GM21367 (cell line): ENCODE measurements around the gene UBN2.

Source experiments
- ATAC-seq: cut with Tn5 transposase; IDR thresholded peaks from one replicate; pipeline ENCODE4 v1.9.1; 2021; ENCODE audit not compliant: unreplicated experiment

UBN2 gene

DNA sequence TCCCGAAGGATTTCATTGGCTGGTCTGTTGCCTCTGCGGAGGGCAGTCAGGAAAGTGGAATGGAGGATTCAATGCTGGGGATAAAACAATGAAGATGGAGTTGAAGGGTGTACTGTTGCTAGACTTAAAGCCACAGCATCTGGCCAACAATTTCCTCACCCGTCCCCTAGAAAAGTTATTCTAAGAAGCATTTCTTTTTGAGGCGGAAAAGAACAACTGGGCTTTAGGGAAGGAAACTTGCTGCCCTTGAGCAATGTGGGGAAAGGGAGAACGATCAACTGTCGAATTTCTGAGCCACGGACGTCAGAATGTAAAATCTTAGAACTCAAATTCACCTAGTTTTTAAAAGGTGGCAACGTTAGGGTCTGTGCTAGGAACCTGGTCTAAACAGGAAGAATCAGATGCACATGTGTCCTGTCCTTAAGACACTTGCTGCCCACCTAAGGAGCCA is 110.8 kb downstream of the UBN2 start:
- no peak for ATAC-seq

DNA sequence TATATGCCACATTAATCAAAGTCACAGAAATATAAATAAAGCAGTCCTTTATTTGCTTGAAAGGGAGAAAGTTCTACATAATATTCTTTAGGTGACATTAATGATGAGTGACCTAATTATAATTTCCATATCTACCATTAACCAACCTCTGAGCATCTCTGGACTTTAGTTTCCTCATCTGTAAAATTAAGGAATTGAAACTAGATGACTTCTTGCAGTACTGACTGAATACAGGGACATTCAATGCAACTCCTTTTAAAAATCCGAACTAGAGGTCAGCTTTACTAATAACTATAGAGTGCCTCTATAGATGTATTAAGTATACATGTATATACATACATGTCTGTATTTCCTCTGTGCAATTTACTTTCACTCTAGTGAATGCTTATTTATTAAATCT is 114.0 kb downstream of the UBN2 start:
- ATAC-seq: no peak

DNA sequence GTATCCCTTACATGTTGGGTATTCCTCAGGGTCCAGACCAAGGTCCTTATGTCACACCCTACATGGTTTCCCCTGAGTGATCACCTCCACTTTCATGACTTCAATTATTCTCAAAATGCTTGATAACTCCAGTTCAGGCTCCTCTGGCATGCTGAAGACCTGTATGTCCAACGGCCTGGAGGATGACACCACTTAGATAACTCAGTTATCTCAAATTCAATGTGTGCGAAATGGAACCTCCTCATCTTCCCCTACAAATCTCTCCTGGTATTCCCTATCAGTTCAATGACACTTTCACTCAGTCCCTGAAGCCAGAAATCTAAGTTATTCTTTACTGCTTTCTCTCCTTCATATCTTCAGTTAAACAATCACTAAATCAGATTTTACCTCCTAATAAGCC is 120.0 kb downstream of the UBN2 start:
- ATAC-seq: no peak

DNA sequence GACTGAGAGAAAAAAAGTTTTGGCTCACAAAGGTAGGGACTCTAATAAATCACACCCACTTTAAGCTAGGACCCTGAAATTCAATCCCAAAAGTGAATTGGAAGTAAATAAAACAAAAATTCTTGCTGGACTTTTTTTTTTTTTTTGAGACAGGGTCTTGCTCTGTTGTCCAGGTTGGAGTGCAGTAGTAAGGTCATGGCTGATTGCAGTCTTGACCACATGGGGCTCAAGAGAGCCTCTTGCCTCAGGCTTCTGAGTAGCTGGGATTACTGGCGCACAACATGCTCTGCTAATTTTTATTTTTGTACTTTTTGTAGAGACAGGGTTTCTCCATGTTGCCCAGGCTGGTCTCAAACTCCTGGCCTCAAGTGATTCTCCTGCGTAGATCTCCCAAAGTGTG is 123.7 kb downstream of the UBN2 start:
- no peak for ATAC-seq

DNA sequence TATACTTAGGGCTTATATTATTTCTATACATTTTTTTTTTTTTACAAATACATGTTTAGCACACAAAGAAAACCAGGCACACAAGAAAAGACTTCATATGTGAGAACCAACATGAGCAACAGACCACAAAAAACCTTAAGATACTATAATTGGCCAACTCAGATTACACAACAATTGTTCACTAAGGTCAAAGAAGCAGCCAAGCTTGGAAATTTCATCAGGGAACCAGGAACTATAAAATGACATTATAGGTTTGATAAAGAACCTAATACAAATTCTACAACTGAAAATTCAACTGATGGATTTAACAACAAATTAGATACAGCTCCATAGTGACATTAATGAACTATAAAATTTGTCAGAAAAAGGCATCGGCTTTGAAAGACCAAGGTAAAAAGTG is 124.3 kb downstream of the UBN2 start:
- no peak for ATAC-seq
